Epithelial cell of esophagus (primary cell): ENCODE measurements around the gene CRIM1.

Experiments
- DNase-seq: peaks from one replicate; pipeline ENCODE4 v3.0.0; 2010; ENCODE audit warnings: low read depth
- H3K4me3 ChIP-seq: 2 replicates; pipeline ENCODE4 v1.5.1; 2011; ENCODE audit warnings: mild to moderate bottlenecking, low read length, control low read depth
- CTCF ChIP-seq: IDR thresholded peaks from 2 replicates; pipeline ENCODE4 v1.5.1; 2011; ENCODE audit warnings: low read depth, mild to moderate bottlenecking, low read length, control low read depth, inconsistent platforms; ENCODE audit not compliant: insufficient read depth; ENCODE audit errors: missing control alignments

CRIM1 gene

GRCh38 chr2:36584148-36584794 lies 228.7 kb downstream of the CRIM1 start:
- no peak for TF ChIP-seq CTCF
- no peak overlapping the region for H3K4me3 ChIP-seq
- DNase-seq = peak; percentile 57

- no peak overlapping the region for H3K4me3 ChIP-seq
- no peak for DNase-seq
- no peak for TF ChIP-seq CTCF
Measured at GRCh38 chr2:36586672-36587071, 231.1 kb downstream of the CRIM1 start.

- no peak overlapping the region for H3K4me3 ChIP-seq
- DNase-seq = no peak
- TF ChIP-seq CTCF = no peak
Measured at GRCh38 chr2:36587101-36587500, 231.5 kb downstream of the CRIM1 start.

- no peak overlapping the region for H3K4me3 ChIP-seq
- DNase-seq = peak; percentile 11
- TF ChIP-seq CTCF = no peak
Measured at GRCh38 chr2:36587556-36587955, 232.0 kb downstream of the CRIM1 start.

GRCh38 chr2:36589230-36589630 lies 233.7 kb downstream of the CRIM1 start:
- TF ChIP-seq CTCF = no peak
- H3K4me3 ChIP-seq = no peak overlapping the region
- DNase-seq = no peak

GRCh38 chr2:36594849-36595248 lies 239.3 kb downstream of the CRIM1 start:
- DNase-seq = no peak
- TF ChIP-seq CTCF = no peak
- H3K4me3 ChIP-seq = no peak overlapping the region

GRCh38 chr2:36596397-36596796 lies 240.8 kb downstream of the CRIM1 start:
- peak overlapping the region; percentile 70 for H3K4me3 ChIP-seq
- no peak for DNase-seq
- no peak for TF ChIP-seq CTCF
